SU-DHL-6 (cell line): ENCODE measurements around the gene LDAH.

ENCODE experiments used
- EZH2phosphoT487 ChIP-seq: fragments of 200-600 bp; sonication (generic), shearing (Covaris generic); conservative IDR thresholded peaks from 2 replicates; pipeline ENCODE4 v1.6.1; 2018; ENCODE audit warnings: mild to moderate bottlenecking, antibody characterized with exemption, low read length, moderate library complexity, mixed read lengths
- TF ChIP-seq, protein P1 (sequence below): fragments of 200-600 bp; sonication (generic); IDR thresholded peaks from one replicate; pipeline ENCODE4 v1.5.1; 2017; ENCODE audit warnings: antibody characterized with exemption, mild to moderate bottlenecking, low read length, moderate library complexity; ENCODE audit not compliant: insufficient read depth, poor library complexity, severe bottlenecking

- TF ChIP-seq, protein P1, sequence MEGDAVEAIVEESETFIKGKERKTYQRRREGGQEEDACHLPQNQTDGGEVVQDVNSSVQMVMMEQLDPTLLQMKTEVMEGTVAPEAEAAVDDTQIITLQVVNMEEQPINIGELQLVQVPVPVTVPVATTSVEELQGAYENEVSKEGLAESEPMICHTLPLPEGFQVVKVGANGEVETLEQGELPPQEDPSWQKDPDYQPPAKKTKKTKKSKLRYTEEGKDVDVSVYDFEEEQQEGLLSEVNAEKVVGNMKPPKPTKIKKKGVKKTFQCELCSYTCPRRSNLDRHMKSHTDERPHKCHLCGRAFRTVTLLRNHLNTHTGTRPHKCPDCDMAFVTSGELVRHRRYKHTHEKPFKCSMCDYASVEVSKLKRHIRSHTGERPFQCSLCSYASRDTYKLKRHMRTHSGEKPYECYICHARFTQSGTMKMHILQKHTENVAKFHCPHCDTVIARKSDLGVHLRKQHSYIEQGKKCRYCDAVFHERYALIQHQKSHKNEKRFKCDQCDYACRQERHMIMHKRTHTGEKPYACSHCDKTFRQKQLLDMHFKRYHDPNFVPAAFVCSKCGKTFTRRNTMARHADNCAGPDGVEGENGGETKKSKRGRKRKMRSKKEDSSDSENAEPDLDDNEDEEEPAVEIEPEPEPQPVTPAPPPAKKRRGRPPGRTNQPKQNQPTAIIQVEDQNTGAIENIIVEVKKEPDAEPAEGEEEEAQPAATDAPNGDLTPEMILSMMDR, result no peak
- no peak for TF ChIP-seq EZH2phosphoT487
These were observed 165.2 kb downstream of the LDAH start for GRCh38 chr2:20657522-20658235.
